Type B pancreatic cell (in vitro differentiated cells): ENCODE results near the gene PIRT. TPM values are rescaled to one million over a fixed set of nuclear protein-coding genes. Genes with fewer than 3 reads are reported as not detected.
A peak's percentile ranks its signal among the peaks of the same experiment; 100 is the strongest.
"Not testable (repeated sequence)": the region's sequence is repeated elsewhere in the genome, so short reads cannot be mapped to it uniquely, and the experiment has no call there.

Experiments
- DNase-seq: peaks from one replicate; pipeline ENCODE4 v3.0.0; 2021; ENCODE audit warnings: mixed read lengths; ENCODE audit not compliant: unreplicated experiment; ENCODE audit errors: extremely low spot score
- H3K27ac Mint-ChIP-seq: 2 replicates; pipeline ENCODE4 v1.8.0; 2021; ENCODE audit warnings: mild to moderate bottlenecking, mixed read lengths
- H3K27me3 Mint-ChIP-seq: 2 replicates; pipeline ENCODE4 v1.8.0; 2021; ENCODE audit warnings: mixed read lengths
- H3K36me3 Mint-ChIP-seq: 2 replicates; pipeline ENCODE4 v1.8.0; 2021; ENCODE audit warnings: mixed read lengths
- H3K4me1 Mint-ChIP-seq: one replicate; pipeline ENCODE4 v1.8.0; 2021; ENCODE audit warnings: mixed read lengths; ENCODE audit not compliant: unreplicated experiment
- H3K4me3 Mint-ChIP-seq: 2 replicates; pipeline ENCODE4 v1.8.0; 2021; ENCODE audit warnings: mild to moderate bottlenecking, mixed read lengths
- H3K9me3 Mint-ChIP-seq: 2 replicates; pipeline ENCODE4 v1.8.0; 2021; ENCODE audit warnings: mixed read lengths
- total RNA-seq: library from RNA; stranded (reverse); gene quantifications from 2 replicates; pipeline ENCODE4 v1.2.1, GENCODE V29; 2021; ENCODE audit warnings: low replicate concordance
- TF ChIP-seq, protein P1 (sequence below): fragments of 200-600 bp; sonication (generic); conservative IDR thresholded peaks from 2 replicates; pipeline ENCODE4 v1.5.0; 2021; ENCODE audit warnings: antibody characterized with exemption, mild to moderate bottlenecking

Gene PIRT
- total RNA-seq, 1 donor from 2014 or later, result 0.34 TPM

DNA sequence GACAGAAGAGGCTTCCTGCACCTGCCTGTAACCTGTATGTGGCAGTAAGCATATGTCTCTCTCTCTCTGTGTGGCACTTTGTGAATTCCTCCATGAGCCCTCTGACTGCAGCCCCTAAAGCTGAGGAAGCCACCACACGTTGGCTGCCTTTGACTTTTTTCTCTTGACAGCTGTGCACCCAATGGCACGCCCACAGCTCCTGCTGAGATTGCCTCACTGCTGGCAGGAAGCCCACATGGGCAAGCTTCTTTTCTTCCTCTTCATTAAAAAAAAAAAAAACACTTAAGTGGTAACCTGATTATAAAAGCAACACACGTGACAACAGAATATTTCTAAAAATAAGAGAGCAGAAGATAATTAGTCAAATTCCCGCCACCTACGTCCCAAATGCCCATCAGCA, 34.0 kb upstream of the PIRT start:
- Mint-ChIP-seq H3K36me3 (no peaks in the 10 kb centered on the region), H3K9me3 (no peaks in the 10 kb centered on the region), H3K27me3 (peaks cover 31% of the 10 kb centered on the region), H3K4me3 (no peak overlapping the region), H3K4me1 (no peaks in the 10 kb centered on the region), H3K27ac (no peak overlapping the region)
- DNase-seq, result no peak
- TF ChIP-seq, protein P1, sequence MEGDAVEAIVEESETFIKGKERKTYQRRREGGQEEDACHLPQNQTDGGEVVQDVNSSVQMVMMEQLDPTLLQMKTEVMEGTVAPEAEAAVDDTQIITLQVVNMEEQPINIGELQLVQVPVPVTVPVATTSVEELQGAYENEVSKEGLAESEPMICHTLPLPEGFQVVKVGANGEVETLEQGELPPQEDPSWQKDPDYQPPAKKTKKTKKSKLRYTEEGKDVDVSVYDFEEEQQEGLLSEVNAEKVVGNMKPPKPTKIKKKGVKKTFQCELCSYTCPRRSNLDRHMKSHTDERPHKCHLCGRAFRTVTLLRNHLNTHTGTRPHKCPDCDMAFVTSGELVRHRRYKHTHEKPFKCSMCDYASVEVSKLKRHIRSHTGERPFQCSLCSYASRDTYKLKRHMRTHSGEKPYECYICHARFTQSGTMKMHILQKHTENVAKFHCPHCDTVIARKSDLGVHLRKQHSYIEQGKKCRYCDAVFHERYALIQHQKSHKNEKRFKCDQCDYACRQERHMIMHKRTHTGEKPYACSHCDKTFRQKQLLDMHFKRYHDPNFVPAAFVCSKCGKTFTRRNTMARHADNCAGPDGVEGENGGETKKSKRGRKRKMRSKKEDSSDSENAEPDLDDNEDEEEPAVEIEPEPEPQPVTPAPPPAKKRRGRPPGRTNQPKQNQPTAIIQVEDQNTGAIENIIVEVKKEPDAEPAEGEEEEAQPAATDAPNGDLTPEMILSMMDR, result no peak

DNA sequence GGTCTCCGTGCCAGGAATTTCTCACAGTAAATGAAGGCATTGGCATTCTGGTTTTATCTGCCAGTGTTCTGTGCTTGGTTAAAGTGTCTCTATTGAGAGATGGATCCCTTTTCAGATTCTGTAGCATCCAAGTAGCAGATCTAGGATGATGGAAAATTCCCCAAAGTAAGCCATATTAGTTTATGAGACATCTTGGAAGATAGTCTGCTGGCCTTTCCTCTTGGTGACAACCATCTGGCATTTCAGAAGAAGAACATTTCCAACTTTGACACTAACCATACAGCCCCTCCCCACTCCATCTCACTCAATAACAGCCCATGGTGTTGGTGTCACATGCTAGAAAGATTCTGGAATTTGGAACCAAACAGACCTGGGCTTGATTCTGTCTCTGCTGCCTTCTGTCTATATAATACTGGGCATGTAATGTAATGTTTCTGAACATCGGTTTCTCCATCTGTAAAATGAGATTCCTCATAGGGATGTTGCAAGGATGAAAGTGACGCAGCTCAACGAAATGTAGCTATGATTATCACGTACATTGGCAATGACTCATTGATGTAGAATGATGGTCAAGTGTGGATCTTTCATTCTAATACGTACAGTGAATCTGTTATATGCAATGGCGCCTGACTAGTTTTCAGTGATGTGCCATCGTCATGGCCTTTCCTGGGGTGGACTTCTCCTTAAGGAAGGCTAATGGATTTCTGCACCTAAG, 32.6 kb upstream of the PIRT start:
- H3K4me3 Mint-ChIP-seq, result no peak overlapping the region

DNA sequence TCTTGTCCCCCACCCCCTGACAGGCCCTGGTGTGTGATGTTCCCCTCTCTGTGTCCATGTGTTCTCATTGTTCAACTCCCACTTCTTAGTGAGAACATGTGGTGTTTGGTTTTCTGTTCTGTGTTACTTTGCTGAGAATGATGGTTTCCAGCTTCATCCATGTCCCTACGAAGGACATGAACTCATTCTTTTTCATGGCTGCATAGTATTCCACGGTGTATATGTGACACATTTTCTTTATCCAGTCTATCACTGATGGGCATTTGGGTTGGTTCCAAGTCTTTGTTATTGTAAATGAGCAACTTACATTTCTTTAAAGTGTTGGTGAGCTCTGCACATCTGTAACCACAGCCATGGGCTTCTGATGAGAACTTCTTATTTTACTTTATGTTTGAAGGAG, 30.9 kb upstream of the PIRT start:
- H3K36me3 Mint-ChIP-seq, H3K27ac Mint-ChIP-seq, H3K4me3 Mint-ChIP-seq, H3K9me3 Mint-ChIP-seq, H3K4me1 Mint-ChIP-seq, DNase-seq: not testable (repeated sequence)
- peaks cover 28% of the 10 kb centered on the region for H3K27me3 Mint-ChIP-seq

More for the DNA sequence above, 32.6 kb upstream of the PIRT start:
- H3K27ac Mint-ChIP-seq, result no peak overlapping the region
- H3K36me3 Mint-ChIP-seq, result no peaks in the 10 kb centered on the region
- peaks cover 23% of the 10 kb centered on the region for H3K27me3 Mint-ChIP-seq
- DNase-seq, result no peak
- H3K4me1 Mint-ChIP-seq, result no peaks in the 10 kb centered on the region
- TF ChIP-seq, protein P1, result no peak
- H3K9me3 Mint-ChIP-seq, result no peaks in the 10 kb centered on the region

DNA sequence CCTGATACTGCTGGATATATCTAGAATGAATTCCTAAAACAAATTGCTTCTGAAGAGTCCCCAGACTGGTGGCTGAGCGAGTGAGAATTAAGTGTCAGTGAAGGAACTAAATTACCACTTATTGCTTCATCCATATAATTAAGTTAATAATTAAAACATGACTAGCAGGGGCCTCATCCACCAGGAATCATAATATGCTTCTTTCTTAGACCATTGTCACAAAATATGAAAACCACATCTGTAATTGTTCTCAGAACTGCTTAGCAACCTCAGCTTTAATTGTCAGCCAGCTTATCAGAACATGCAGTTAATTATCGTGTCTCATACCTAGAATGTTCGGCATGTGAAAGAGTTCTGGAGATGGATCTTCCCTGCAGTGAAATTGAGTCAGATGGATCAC, 21.2 kb upstream of the PIRT start:
- Mint-ChIP-seq H3K4me3 (no peak overlapping the region), H3K9me3 (no peaks in the 10 kb centered on the region), H3K27ac (no peak overlapping the region), H3K36me3 (no peaks in the 10 kb centered on the region), H3K4me1 (no peaks in the 10 kb centered on the region), H3K27me3 (peaks cover 11% of the 10 kb centered on the region)
- DNase-seq, result no peak
- TF ChIP-seq, protein P1, result no peak

DNA sequence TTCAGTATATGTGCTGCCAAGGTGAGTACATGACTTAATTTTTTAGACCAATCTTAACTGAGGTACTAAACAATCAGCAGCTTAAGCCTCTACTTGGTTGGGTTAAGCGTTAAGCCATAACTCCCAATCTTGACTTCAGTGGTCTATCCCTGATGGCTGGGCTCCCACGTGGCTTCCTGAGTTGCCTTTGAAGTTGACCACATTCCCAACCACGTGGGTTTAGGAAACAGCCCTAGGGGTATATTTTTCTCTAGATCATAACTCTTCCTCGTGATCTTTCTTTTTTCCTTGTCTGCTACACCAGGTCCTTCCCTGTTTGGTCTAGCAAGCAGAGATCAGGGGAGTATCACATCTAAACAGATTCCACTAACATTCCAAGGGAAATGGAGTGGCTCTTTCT, 20.1 kb upstream of the PIRT start:
- Mint-ChIP-seq H3K27me3 (peaks cover 4% of the 10 kb centered on the region), H3K36me3 (no peaks in the 10 kb centered on the region), H3K9me3 (no peaks in the 10 kb centered on the region), H3K4me3 (no peak overlapping the region), H3K4me1 (no peaks in the 10 kb centered on the region), H3K27ac (no peak overlapping the region)
- no peak for DNase-seq
- TF ChIP-seq, protein P1, result no peak

DNA sequence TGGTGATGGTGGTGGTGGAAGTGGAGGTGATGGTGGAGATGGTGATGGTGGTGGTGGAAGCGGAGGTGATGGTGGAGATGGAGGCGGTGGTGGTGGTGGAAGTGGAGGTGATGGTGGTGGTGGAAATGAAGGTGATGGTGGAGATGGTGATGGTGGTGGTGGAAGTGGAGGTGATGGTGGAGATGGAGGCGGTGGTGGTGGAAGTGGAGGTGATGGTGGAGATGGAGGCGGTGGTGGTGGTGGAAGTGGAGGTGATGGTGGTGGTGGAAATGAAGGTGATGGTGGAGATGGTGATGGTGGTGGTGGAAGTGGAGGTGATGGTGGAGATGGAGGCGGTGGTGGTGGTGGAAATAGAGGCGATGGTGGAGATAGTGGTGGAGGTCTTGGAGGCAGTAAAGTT, 8.7 kb upstream of the PIRT start:
- not testable (repeated sequence) for DNase-seq, H3K9me3 Mint-ChIP-seq, H3K36me3 Mint-ChIP-seq, H3K4me3 Mint-ChIP-seq
- peaks cover 11% of the 10 kb centered on the region for H3K4me1 Mint-ChIP-seq
- peaks cover 50% of the 10 kb centered on the region for H3K27me3 Mint-ChIP-seq
- H3K27ac Mint-ChIP-seq, result peak overlapping the region; percentile 50

DNA sequence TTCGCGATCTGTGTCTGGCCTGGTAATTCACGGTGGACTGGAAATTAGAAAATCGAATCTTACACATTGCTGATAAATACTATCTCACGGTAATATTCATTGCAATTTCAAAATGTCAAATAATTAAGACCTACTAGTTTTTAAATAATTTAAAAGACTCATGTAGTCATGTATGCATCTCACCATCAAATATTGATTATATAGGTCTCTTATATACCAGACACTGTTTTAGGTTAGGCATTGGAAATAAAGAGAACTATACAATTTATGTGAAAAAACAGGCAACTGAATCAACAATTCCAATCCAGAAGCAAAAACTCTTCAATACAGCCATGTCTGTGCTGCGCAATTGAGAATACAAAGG, 7.5 kb upstream of the PIRT start:
- peaks cover 47% of the 10 kb centered on the region for H3K27me3 Mint-ChIP-seq
- peak overlapping the region; percentile 88 for H3K4me3 Mint-ChIP-seq

More for the DNA sequence above, 7.5 kb upstream of the PIRT start:
- TF ChIP-seq, protein P1, result peak; percentile 4
- peaks cover 11% of the 10 kb centered on the region for H3K4me1 Mint-ChIP-seq
- DNase-seq, result no peak
- no peaks in the 10 kb centered on the region for H3K36me3 Mint-ChIP-seq
- peak overlapping the region; percentile 29 for H3K27ac Mint-ChIP-seq
- no peaks in the 10 kb centered on the region for H3K9me3 Mint-ChIP-seq
